ENCODE data around the gene PIR.
A peak's percentile ranks its signal among the peaks of the same experiment; 100 is the strongest.

The PIR gene

GRCh38 chrX:15493118-15493962 is at the start of gene PIR:
Gene PIR (minus strand): TSS chrX:15493333. CDS start chrX:15491257, 2,076 bp downstream.
- DNase-seq: peak; percentile 81

GRCh38 chrX:15530318-15530717 is 37.2 kb upstream of the PIR start:
- DNase-seq: no peak

GRCh38 chrX:15529165-15529564 is 36.0 kb upstream of the PIR start:
- DNase-seq: no peak

- peak; percentile 67 for DNase-seq
Observed at GRCh38 chrX:15525664-15526416, 32.7 kb upstream of the PIR start.

GRCh38 chrX:15524417-15524816 is 31.3 kb upstream of the PIR start:
- DNase-seq: no peak

GRCh38 chrX:15523088-15523487 is 30.0 kb upstream of the PIR start:
- DNase-seq: no peak

GRCh38 chrX:15522464-15522863 is 29.3 kb upstream of the PIR start:
- no peak for DNase-seq

- no peak for DNase-seq
Observed at GRCh38 chrX:15515931-15516330, 22.8 kb upstream of the PIR start.

GRCh38 chrX:15514279-15514678 is 21.1 kb upstream of the PIR start:
- DNase-seq: no peak

GRCh38 chrX:15512401-15512965 is 19.4 kb upstream of the PIR start:
- no peak for DNase-seq

- DNase-seq: no peak
Observed at GRCh38 chrX:15511563-15511962, 18.4 kb upstream of the PIR start.

GRCh38 chrX:15509845-15510244 is 16.7 kb upstream of the PIR start:
- no peak for DNase-seq

GRCh38 chrX:15507005-15507404 is 13.9 kb upstream of the PIR start:
- no peak for DNase-seq

- no peak for DNase-seq
Observed at GRCh38 chrX:15505101-15505500, 12.0 kb upstream of the PIR start.

- DNase-seq: no peak
Observed at GRCh38 chrX:15504661-15505060, 11.5 kb upstream of the PIR start.

- no peak for DNase-seq
Observed at GRCh38 chrX:15501506-15501905, 8.4 kb upstream of the PIR start.

GRCh38 chrX:15500497-15500966 is 7.4 kb upstream of the PIR start, which contains the start of gene BMX:
Gene BMX (plus strand): TSS chrX:15500807. CDS start chrX:15508354, 7,547 bp downstream.
- no peak for DNase-seq

GRCh38 chrX:15499976-15500375 is 6.8 kb upstream of the PIR start:
- no peak for DNase-seq

- DNase-seq: no peak
Observed at GRCh38 chrX:15498741-15499140, 5.6 kb upstream of the PIR start.

- DNase-seq: peak; percentile 46
Observed at GRCh38 chrX:15497865-15498264, 4.7 kb upstream of the PIR start.

- no peak for DNase-seq
Observed at GRCh38 chrX:15496824-15497223, 3.7 kb upstream of the PIR start.

GRCh38 chrX:15495801-15496200 is 2.7 kb upstream of the PIR start:
- no peak for DNase-seq

GRCh38 chrX:15492469-15492868 is 664 bp downstream of the PIR start:
- no peak for DNase-seq

- DNase-seq: no peak
Observed at GRCh38 chrX:15483891-15484290, 9.2 kb downstream of the PIR start.
